A673 (cell line): ENCODE results near the gene ASH1L. TPM values are rescaled to one million over a fixed set of nuclear protein-coding genes. Genes with fewer than 3 reads are reported as not detected.
"Not testable (repeated sequence)": the region's sequence is repeated elsewhere in the genome, so short reads cannot be mapped to it uniquely, and the experiment has no call there.

Source experiments
- Bru-seq: library from RNA; stranded (reverse); fragments of 400-500 nt; gene quantifications from one replicate; lab custom pipeline; 2021; lab: Mats Ljungman, UMichigan
- BruChase-seq, 2 experiments: library from RNA; stranded (reverse); fragments of 400-500 nt; gene quantifications; one replicate each; lab custom pipeline; 2021; lab: Mats Ljungman, UMichigan
- BruUV-seq: library from RNA; stranded (reverse); fragments of 400-500 nt; replicated peaks from 2 replicates; lab custom pipeline; 2021; lab: Mats Ljungman, UMichigan
- CTCF ChIA-PET: fragments of 300-600 bp; sonication (Branson Sonifier 250); formaldehyde crosslinking; loops from one replicate; lab custom pipeline; 2022; ENCODE audit warnings: antibody characterized with exemption; lab: Charles Lee
- POLR2A ChIA-PET: fragments of 300-600 bp; sonication (Branson Sonifier 250); formaldehyde crosslinking; loops from one replicate; lab custom pipeline; 2022; ENCODE audit warnings: antibody characterized with exemption; ENCODE audit not compliant: low non-redundant PET; lab: Charles Lee
- DNase-seq: peaks from one replicate; pipeline ENCODE4 v3.0.0-alpha.2; 2015; ENCODE audit warnings: low spot score
- H3K27ac ChIP-seq: fragments of 200-600 bp; sonication (generic); 2 replicates; pipeline ENCODE4 v1.5.1; 2016; ENCODE audit warnings: mixed run types, low read depth, mild to moderate bottlenecking, mixed read lengths, antibody characterized with exemption, low read length; ENCODE audit not compliant: poor library complexity, severe bottlenecking
- H3K27me3 ChIP-seq: fragments of 200-600 bp; sonication (generic); replicated peaks from 2 replicates; pipeline ENCODE4 v1.6.1; 2017; ENCODE audit warnings: mixed run types, low read depth, mild to moderate bottlenecking, mixed read lengths, antibody characterized with exemption, low read length; ENCODE audit not compliant: insufficient read depth, poor library complexity
- H3K36me3 ChIP-seq: fragments of 200-600 bp; sonication (generic); 2 replicates; pipeline ENCODE4 v1.6.1; 2016; ENCODE audit warnings: mixed run types, mild to moderate bottlenecking, mixed read lengths, antibody characterized with exemption, low read length; ENCODE audit not compliant: insufficient read depth, poor library complexity, severe bottlenecking
- H3K4me1 ChIP-seq: fragments of 200-600 bp; sonication (generic); 2 replicates; pipeline ENCODE4 v1.6.1; 2017; ENCODE audit warnings: mixed run types, mild to moderate bottlenecking, mixed read lengths, antibody characterized with exemption, low read length; ENCODE audit not compliant: insufficient read depth, poor library complexity, severe bottlenecking
- H3K4me3 ChIP-seq: fragments of 200-600 bp; sonication (generic); 2 replicates; pipeline ENCODE4 v1.5.1; 2016; ENCODE audit warnings: low read depth, mixed run types, mild to moderate bottlenecking, mixed read lengths, low read length; ENCODE audit not compliant: poor library complexity, severe bottlenecking
- H3K9me3 ChIP-seq: fragments of 200-600 bp; sonication (generic); 2 replicates; pipeline ENCODE4 v1.6.1; 2016; ENCODE audit warnings: mixed run types, low read depth, mild to moderate bottlenecking, mixed read lengths, antibody characterized with exemption, low read length; ENCODE audit not compliant: poor library complexity, severe bottlenecking
- CTCF ChIP-seq: fragments of 300-800, 200-600 bp; sonication (generic); conservative IDR thresholded peaks from 2 replicates; pipeline ENCODE4 v1.5.1; 2017; ENCODE audit warnings: low read depth, mild to moderate bottlenecking, antibody characterized with exemption, low read length, moderate library complexity, mixed read lengths
- EZH2 ChIP-seq: fragments of 200-600 bp; sonication (generic); IDR thresholded peaks from 2 replicates; pipeline ENCODE4 v1.6.1; 2017; ENCODE audit warnings: borderline replicate concordance, low read depth, mild to moderate bottlenecking, mixed read lengths, antibody characterized with exemption, low read length; ENCODE audit not compliant: poor library complexity, severe bottlenecking
- intact Hi-C: fragments of 100-400 bp; cut with micrococcal nuclease; formaldehyde crosslinking; loops from one replicate; pipeline ENCODE4 v1.10.0; 2022; ENCODE audit not compliant: unreplicated experiment
- long read RNA-seq: library from polyadenylated mRNA; stranded (forward); transcript quantifications from one replicate; pipeline ENCODE4 v2.0.0, GENCODE V29; 2022
- total RNA-seq: library from RNA; stranded (reverse); gene quantifications from 2 replicates; pipeline ENCODE4 v1.2.3, GENCODE V29; 2021

The ASH1L gene
- total RNA-seq (47.5 and 49.6 TPM in 2 replicates), Bru-seq, nascent RNA (percentile 85 among the genes with signal in this experiment), BruChase-seq, experiment 1, labeled RNA remaining after a 2-hour chase (percentile 86 among the genes with signal in this experiment), BruChase-seq, experiment 2, labeled RNA remaining after a 6-hour chase (percentile 86 among the genes with signal in this experiment)
- long read RNA-seq, partial matches to known transcripts: 0 of 6 reads
- long read RNA-seq, other reads (novel, unspliced or antisense): 6 of 6 reads

GRCh38 chr1:155562581-155563376 lies at the start of gene ASH1L:
ASH1L (minus strand) TSS chr1:155562803; CDS start chr1:155521519, 41,284 bp downstream.
- no peaks in the 10 kb centered on the region for H3K27me3 ChIP-seq
- peak within 1 kb of the TSS; percentile 100 for H3K27ac ChIP-seq
- no peaks in the 10 kb centered on the region for H3K36me3 ChIP-seq
- intact Hi-C loops: loop anchor here (10.0 kb wide), 1 partner anchor 238 kb away; the partner anchor contains the start of gene RUSC1
- no TSS peak for BruUV-seq
- peak within 1 kb of the TSS; percentile 87 for H3K4me3 ChIP-seq
- CTCF ChIA-PET: interaction anchor here (0.5 to 0.6 kb wide), 2 partner anchors 198 to 567 kb away, joined by 3 read pairs; no protein-coding TSS in a partner anchor
- DNase-seq: peak; percentile 97
- TF ChIP-seq EZH2 (no peak), CTCF (no peak)
- POLR2A ChIA-PET: interaction anchor here (0.7 kb wide), 1 partner anchor 297 kb away, joined by 3 read pairs; no protein-coding TSS in a partner anchor
- no peaks in the 10 kb centered on the region for H3K9me3 ChIP-seq
- peaks cover 13% of the 10 kb centered on the region for H3K4me1 ChIP-seq

- H3K9me3 ChIP-seq, H3K27me3 ChIP-seq, intact Hi-C loops, BruUV-seq, DNase-seq, H3K4me1 ChIP-seq, H3K36me3 ChIP-seq, CTCF ChIA-PET, H3K27ac ChIP-seq, POLR2A ChIA-PET: not testable (repeated sequence)
- H3K4me3 ChIP-seq: peak overlapping the region; percentile 45
These were observed 47.6 kb upstream of the ASH1L start for GRCh38 chr1:155610257-155610647.

- TF ChIP-seq CTCF (no peak), EZH2 (no peak)
- no peaks in the 10 kb centered on the region for H3K27me3 ChIP-seq
- H3K27ac ChIP-seq: peak within 1 kb of the TSS; percentile 52
- CTCF ChIA-PET: no interaction called here
- DNase-seq: peak; percentile 99
- BruUV-seq: TSS peak; percentile 99
- intact Hi-C loops: no loop called here
- no peaks in the 10 kb centered on the region for H3K9me3 ChIP-seq
- POLR2A ChIA-PET: no interaction called here
- peaks cover 9% of the 10 kb centered on the region for H3K36me3 ChIP-seq
- H3K4me1 ChIP-seq: no peaks in the 10 kb centered on the region
- H3K4me3 ChIP-seq: peak within 1 kb of the TSS; percentile 45
These were observed 47.1 kb upstream of the ASH1L start, which contains the start of gene MSTO1 for GRCh38 chr1:155609515-155610256. MSTO1 (plus strand) TSS chr1:155610218; CDS start chr1:155610249, 31 bp downstream.
